GM19099 (cell line): ENCODE results near the gene COG1.

Source experiments
- POLR2A ChIP-seq: IDR thresholded peaks from 3 replicates; pipeline ENCODE4 v1.6.1; 2011; ENCODE audit warnings: low read depth; ENCODE audit not compliant: insufficient read length; ENCODE audit errors: extremely low read depth

Gene COG1

GRCh38 chr17:73166731-73167581, 25.9 kb upstream of the COG1 start:
- TF ChIP-seq POLR2A = peak; percentile 53

GRCh38 chr17:73168667-73169066, 24.2 kb upstream of the COG1 start:
- TF ChIP-seq POLR2A = no peak

- no peak for TF ChIP-seq POLR2A
Measured at GRCh38 chr17:73170324-73170723, 22.5 kb upstream of the COG1 start.

DNA sequence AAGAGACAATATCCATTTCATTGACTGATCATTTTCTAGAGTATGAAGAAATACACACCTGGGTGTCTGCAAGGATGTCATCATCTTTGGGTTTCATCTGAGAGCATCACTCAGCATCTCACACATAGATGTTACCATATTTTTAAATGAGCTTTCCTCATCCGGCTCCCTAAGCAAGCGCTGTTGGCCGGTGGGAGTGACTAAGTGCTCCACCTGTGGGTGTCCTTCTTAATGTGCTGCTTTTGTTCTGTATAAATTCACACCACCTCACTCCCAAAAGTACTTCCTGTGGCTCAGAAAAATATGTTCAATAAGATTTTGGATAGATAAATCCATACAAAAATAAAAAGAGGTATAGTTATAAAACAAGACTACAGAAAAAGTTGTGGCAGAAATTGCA, 20.6 kb upstream of the COG1 start:
- TF ChIP-seq POLR2A = no peak

- TF ChIP-seq POLR2A = no peak
Measured at GRCh38 chr17:73174126-73174525, 18.7 kb upstream of the COG1 start.

DNA sequence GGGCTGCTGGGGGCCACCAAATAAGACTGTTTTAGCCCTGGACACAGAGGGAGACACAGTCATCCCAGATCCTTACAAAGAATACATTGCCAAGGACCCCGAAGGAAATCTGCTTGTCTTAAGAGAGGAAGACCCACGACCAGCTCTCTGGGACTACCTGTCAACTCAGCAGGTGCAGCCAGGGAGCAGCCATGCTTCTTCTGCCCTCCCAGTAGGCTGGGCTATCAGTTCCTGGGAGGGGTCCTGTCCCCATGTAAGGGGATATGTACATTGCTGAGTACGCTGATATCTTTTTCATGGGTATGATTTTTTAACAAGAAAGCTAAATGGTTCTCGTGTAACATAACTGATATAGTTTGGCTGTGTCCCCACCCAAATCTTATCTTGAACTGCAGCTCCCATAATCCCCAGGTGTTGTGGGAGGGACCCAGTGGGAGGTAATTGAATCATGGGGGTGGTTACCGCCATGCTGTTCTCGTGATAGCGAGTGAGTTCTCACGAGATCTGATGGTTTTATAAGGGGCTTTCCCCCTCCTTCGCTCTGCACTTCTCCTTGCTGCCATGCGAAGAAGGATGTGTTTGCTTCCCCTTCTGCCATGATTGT, 16.8 kb upstream of the COG1 start:
- TF ChIP-seq POLR2A = no peak

- TF ChIP-seq POLR2A = no peak
Measured at GRCh38 chr17:73179387-73179786, 13.5 kb upstream of the COG1 start.

DNA sequence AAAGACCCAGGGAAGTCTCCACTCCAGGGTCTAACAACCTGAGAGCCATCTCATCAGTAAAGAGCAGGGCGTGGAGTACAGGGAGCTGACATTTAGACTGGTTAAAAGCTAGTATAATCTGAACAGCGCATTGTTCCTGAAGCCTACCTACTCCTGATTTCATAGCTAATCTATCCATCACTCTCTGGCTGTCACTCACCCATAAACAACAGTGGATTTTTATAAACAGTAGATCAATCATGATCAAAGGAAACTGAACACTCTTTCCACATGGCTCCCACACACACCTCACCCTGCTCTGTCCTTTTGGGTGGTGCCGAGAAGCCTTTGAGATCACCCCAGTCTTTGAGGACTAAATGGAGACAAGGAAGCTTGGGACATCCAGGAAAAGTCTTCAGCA, 13.0 kb upstream of the COG1 start:
- TF ChIP-seq POLR2A = no peak

DNA sequence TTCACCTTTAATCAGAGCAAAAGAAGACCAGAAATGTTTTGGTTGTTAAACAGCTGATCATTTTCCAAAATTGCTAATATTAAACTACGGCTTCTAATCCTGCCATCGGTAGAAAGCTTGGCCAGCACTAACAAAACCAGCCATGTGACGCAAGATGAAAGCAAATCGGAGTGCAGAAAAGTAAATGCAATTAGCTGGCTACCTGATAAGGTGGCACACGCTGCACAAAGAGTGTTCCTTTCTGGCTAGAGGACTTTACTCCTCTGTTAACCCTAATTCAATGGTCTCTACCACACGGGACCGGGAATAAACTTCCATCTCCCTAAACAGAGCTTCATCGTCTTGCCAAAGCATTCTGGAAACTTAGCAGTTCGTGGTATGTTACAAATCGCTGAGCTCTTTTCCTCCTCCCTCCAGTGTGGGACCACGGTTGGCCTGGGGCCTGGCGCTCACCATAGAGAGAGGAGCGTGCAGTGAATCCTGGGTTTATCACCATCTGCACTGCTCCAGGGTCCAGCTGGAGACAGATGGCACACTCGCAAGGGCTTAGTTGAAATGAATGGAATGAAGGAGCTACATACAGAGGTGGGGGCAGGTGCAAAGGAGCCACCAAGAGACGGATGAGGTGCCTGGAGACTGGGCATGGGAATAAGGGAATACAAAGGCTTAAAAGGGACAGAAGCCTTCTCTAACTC, 10.1 kb upstream of the COG1 start:
- TF ChIP-seq POLR2A = no peak

- no peak for TF ChIP-seq POLR2A
Measured at GRCh38 chr17:73184136-73184993, 8.5 kb upstream of the COG1 start.

DNA sequence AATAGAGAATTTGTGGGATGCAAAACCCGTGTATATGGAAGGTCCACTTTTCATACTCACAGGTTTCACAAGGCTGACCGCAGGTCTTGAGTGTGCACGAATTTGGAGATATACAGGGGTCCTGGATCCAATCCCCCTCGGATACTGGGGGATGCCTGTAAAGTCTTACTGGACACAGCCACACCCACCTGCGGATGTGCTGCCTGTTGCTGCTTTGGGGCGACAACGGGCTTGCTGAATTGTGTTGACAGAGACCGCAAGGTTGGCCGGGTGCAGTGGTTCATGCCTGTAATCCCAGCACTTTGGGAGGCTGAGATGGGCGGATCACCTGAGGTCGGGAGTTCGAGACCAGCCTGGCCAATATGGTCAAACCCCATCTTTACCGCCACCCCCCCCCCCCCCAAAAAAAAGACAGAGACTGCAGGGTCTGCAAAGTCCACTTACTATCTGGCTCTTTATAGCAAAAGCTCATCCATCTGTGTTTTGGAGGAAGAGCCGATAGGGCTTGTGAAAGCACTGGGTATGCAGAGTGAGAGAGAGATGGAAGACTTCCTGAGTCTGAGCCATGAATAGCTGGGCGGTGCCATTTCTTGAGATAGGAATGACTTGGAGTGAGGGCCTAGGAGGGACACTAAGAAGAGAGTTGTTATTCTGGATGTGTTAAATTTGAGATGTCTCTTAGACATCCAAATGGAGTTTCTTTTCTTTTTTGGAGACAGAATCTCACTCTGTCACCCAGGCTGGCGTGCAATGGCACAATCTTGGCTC, 6.4 kb upstream of the COG1 start:
- TF ChIP-seq POLR2A = no peak

GRCh38 chr17:73187203-73187769, 5.6 kb upstream of the COG1 start:
- no peak for TF ChIP-seq POLR2A

DNA sequence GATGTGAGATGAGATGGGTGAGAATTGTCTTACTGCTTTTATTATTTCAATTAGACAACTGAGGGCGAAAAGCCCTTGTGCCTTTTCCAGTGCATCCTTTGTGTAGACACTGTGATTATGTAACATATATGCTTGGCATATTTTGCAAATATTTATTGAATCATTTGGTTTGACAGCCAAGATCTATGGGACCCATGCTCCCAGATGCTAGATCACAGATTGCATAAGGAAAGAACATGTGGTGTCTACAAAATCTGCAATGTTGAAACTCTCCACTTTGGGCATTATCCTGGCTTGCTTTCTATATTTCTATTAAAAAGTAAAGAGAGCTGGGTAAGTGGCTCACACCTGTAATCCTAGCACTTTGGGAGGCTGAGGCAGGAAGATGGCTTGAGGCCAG, 4.8 kb upstream of the COG1 start:
- TF ChIP-seq POLR2A = no peak
